ENCODE measurements around the gene NKAIN1.

DNA sequence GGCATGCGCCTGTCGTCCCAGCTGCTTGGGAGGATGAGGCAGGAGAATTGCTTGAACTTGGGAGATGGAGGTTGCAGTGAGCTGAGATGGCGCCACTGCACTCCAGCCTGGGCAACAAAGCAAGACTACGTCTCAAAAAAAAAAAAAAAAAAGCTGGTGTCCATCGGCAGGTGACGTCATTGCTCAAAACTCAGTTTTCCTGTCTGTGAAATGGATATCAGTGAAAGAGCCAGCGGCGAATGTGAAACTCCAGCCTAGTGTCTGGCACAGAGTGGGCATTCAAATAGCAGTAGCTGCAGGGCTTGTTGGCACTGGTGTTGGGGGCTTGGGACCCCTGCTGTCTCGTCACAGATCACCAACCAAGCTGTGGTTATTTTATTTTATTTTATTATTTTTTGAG, 75.8 kb downstream of the NKAIN1 start:
- TF ChIP-seq POLR2A (IDR thresholded peaks at IDR 0.05; ENCODE audit: low read length) (no peak), REST (IDR thresholded peaks at IDR 0.05) (no peak)
- TF ChIP-seq, protein P1, sequence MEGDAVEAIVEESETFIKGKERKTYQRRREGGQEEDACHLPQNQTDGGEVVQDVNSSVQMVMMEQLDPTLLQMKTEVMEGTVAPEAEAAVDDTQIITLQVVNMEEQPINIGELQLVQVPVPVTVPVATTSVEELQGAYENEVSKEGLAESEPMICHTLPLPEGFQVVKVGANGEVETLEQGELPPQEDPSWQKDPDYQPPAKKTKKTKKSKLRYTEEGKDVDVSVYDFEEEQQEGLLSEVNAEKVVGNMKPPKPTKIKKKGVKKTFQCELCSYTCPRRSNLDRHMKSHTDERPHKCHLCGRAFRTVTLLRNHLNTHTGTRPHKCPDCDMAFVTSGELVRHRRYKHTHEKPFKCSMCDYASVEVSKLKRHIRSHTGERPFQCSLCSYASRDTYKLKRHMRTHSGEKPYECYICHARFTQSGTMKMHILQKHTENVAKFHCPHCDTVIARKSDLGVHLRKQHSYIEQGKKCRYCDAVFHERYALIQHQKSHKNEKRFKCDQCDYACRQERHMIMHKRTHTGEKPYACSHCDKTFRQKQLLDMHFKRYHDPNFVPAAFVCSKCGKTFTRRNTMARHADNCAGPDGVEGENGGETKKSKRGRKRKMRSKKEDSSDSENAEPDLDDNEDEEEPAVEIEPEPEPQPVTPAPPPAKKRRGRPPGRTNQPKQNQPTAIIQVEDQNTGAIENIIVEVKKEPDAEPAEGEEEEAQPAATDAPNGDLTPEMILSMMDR (IDR thresholded peaks at IDR 0.05) = no peak

Data from A549 (cell line).